Renal cortical epithelial cell (primary cell): Measurements from ENCODE around the gene LMX1B. TPM values are rescaled to one million over a fixed set of nuclear protein-coding genes. Genes with fewer than 3 reads are reported as not detected.

ENCODE experiments used
- DNase-seq: peaks from one replicate; pipeline ENCODE4 v3.0.0-alpha.2; 2011; ENCODE audit warnings: low read depth
- total RNA-seq: library from RNA; depleted of rRNA; stranded (reverse); fragments of >200 nt; gene quantifications from 2 replicates; pipeline ENCODE4 v1.2.3, GENCODE V29; 2014

The LMX1B gene
- total RNA-seq, 1 donor from 2014 or later = not detected

- no peak for DNase-seq
These were observed 4.1 kb downstream of the LMX1B start for GRCh38 chr9:126617823-126618165.

DNA sequence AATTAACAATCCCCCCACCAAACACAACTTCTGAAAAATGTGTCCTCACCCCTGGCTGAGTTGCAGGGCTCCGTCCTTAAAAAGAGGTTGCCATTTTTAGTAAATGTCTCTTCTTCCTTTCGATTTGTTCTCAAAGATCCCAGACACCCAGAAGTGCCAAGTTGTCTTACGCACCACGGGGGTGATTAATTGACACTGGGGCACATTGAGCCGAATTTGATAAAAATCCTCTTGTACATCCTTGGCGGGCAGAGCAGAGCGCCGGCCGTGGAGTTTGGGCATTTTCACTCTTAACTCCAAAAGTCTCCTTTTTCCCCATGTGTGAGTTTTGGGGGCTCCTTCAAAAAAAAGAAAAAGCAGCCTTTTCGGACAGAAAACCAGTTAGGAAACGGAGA is 4.5 kb downstream of the LMX1B start:
- DNase-seq = no peak

- DNase-seq = no peak
These were observed 5.0 kb downstream of the LMX1B start for GRCh38 chr9:126618585-126619360.

GRCh38 chr9:126619361-126620135 is 5.8 kb downstream of the LMX1B start:
- no peak for DNase-seq

- DNase-seq = no peak
These were observed 6.8 kb downstream of the LMX1B start for GRCh38 chr9:126620478-126620877.

DNA sequence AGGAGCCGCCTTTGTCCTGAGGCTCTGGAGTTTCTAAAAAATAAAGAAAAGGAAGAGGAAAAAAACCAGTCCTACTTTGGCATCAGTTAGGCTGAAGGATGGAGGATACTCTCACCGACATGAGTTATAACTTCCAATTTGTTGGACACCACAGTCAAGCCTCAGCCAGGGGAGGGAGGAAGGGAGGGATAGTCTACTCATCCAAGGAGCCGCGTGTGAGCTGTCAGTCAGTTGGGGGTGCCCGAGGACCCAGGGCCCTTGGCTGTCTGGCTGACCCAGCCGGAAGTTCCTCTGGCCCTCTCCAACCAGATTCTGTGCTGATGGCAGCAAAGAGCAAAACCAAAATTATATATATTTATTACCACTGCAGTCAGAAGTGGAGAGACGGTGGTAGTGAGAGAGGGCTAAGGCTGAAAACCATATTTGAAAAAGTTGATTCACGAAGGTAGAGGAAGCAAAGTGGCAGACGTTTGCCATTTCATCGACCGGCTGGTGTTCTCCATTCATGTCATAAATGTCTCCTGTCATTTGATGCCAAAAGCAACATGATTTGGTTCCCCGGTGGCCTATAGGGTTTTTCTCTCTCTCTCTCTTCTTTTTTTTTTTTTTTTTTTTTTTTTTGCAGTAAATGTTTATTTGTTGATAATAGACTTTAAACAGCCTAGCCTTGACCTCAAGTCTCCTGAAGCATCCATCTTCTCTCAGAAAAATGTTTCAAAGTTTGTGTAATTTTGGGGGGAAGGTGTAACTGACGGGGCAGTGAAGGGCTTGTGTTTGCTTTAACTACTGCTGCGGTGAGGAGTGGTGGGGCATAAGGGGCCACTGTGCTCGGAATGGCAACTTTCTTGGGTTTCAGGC is 7.6 kb downstream of the LMX1B start:
- no peak for DNase-seq

GRCh38 chr9:126621919-126622735 is 8.4 kb downstream of the LMX1B start:
- DNase-seq = no peak

DNA sequence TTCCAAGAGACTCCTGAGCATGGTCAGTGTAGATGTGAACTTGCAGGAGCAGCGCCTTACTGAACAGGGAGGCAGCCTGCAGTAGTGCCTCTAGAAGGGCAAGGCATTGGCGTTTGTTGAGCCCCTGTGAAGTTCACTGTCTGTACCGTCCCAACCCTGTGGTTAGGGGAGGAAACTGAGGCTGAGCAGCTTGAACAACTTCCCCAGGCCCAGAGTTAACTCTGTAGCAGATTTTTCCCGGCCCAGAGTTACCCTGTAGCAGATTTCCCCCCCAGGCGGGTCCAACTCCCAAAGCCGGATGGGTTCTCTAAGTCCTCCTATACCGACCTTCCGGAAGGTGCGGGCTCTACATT is 9.6 kb downstream of the LMX1B start:
- DNase-seq = no peak

- DNase-seq = no peak
These were observed 10.1 kb downstream of the LMX1B start for GRCh38 chr9:126623667-126624478.

- DNase-seq = no peak
These were observed 10.7 kb downstream of the LMX1B start for GRCh38 chr9:126624479-126624826.

GRCh38 chr9:126624912-126625311 is 11.2 kb downstream of the LMX1B start:
- no peak for DNase-seq

- no peak for DNase-seq
These were observed 11.8 kb downstream of the LMX1B start for GRCh38 chr9:126625329-126626126.

GRCh38 chr9:126626127-126626925 is 12.6 kb downstream of the LMX1B start:
- no peak for DNase-seq

DNA sequence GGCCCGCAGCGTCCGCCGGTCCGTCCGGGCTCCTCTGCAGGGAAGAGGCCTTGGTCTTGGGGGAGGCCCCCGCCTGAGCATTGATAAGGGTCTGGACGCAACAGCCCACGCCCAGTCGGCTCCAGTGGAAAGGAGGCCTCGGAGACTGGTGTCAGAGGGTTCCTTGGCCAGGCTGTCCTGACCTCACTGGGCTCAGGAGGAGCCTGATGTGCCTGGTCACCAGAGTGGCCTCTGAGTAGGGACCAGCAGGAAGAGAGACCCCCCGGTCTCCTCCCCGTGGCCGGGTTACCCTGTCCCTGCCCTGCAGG is 13.2 kb downstream of the LMX1B start:
- DNase-seq = no peak

DNA sequence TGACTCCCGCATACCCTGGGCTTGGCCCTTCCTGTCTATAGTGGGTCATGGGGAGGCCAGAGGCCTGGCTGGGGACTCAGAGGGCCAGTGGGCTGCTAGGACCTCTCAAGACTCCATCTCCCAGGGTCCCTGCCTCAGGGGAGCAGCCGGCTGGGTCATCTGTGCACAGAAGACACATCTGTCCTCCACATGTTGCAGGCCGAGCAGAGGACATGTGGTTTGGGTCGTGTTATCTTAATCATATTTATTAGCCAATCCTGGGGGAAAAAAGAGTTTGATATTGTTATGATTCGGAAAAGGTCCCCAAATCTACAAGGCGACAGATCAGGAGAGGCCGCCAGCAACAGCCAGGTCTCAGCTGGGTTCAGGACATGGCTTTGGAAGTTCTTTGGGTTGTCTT is 14.4 kb downstream of the LMX1B start:
- DNase-seq = no peak

DNA sequence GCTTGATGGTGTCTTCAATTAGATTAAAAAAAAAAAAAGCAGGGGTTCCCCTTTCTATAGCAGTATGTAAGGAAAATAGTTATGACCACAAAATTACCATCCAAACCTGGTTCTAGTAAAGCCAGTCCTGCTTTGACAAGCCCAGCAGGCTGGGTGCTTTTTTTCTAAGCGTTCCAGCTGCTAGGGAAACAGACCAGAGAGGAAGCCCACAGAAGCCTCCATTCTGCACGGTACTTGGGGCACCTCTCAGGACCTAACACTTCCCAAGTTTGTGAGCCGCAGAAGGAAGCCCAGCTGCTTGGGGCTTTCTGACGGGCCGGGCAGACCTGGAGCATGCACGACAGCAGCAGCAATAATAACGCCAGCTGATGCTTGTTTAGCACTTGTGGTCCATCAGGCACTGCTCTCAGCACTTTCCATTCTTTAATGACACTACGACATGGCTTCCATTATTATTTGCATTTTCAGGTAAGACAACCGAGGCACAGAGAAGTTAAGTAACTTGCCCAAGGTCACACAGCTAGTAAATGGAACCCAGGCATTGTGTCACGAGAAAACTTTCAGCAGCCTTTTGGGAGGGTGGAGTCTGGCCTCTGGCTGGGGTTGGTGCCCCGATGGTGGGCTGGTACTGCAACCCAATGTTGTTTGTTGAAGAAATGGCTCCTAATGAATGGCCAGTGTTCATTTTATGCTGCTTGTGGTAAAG is 15.4 kb downstream of the LMX1B start:
- DNase-seq = no peak

- peak; percentile 81 for DNase-seq
These were observed 16.9 kb downstream of the LMX1B start for GRCh38 chr9:126630458-126631237.

DNA sequence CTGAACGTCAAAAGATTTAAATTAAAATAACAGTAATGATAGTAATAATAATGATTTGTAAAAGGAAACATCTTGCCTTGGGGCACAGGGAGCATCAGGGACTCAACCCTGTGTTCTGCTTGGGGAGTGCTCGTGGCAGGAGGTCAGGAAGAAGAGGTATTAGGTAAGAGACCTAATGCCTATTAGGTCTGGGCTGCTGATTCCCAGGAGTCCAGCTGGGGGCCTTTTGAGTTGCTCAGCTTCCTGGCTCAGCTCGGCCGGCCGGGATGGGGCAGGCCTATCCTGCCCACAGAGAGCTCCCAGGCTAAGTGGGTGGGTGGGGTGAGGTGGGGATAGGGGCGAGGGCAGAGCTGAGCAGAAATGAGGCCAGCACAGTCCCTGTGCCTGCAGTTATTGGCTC is 17.5 kb downstream of the LMX1B start:
- peak; percentile 30 for DNase-seq
